ENCODE measurements around the gene CACNG8. TPM values are rescaled to one million over a fixed set of nuclear protein-coding genes. Genes with fewer than 3 reads are reported as not detected.

The CACNG8 gene
- polyA plus RNA-seq, 1 donor (not counting 4 experiments of a cell fraction or from before 2014, with no cell fraction given): not detected

- Histone ChIP-seq H3K9ac (ENCODE audit: control insufficient read depth, extremely low read depth, insufficient read depth, low read length) (no peak overlapping the region), H3K9me3 (ENCODE audit: control insufficient read depth, low read depth, low read length) (peaks cover 3% of the 10 kb centered on the region), H3K4me3 (ENCODE audit: control insufficient read depth in 2 of 3, extremely low read depth in 1 of 3, insufficient read depth in 2 of 3, low read depth in 1 of 3, low read length in 3 of 3) (no peak overlapping the region), H3K36me3 (ENCODE audit: control insufficient read depth in 2 of 2, extremely low read depth in 1 of 2, insufficient read depth in 2 of 2, low read length in 2 of 2) (no peaks in the 10 kb centered on the region), H3K4me2 (ENCODE audit: control insufficient read depth, extremely low read depth, insufficient read depth, low read depth, low read length) (no peak overlapping the region), H3K27ac (ENCODE audit: control insufficient read depth, insufficient read depth, low read length) (no peak overlapping the region), H3K79me2 (ENCODE audit: control insufficient read depth, insufficient read depth, low read length) (no peaks in the 10 kb centered on the region), H4K20me1 (ENCODE audit: control insufficient read depth, extremely low read depth, insufficient read depth, low read length) (no peaks in the 10 kb centered on the region), H3K27me3 (ENCODE audit: control insufficient read depth, extremely low read depth, insufficient read depth, low read length) (peaks cover 39% of the 10 kb centered on the region), H3K9me1 (ENCODE audit: control insufficient read depth, extremely low read depth, insufficient read depth, low read length) (no peaks in the 10 kb centered on the region), H2AFZ (ENCODE audit: control insufficient read depth, low read length) (no peak overlapping the region), H3K4me1 (ENCODE audit: control insufficient read depth, extremely low read depth, insufficient read depth, low read length) (no peaks in the 10 kb centered on the region)
- dilution Hi-C loops (cut with MboI; ENCODE audit: extremely low pct_ligation_motif_present, low sequenced_read_pairs): no loop called here
- TF ChIP-seq EZH2 (IDR thresholded peaks at IDR 0.05; ENCODE audit: low read length): no peak
- TF ChIP-seq, protein P1, sequence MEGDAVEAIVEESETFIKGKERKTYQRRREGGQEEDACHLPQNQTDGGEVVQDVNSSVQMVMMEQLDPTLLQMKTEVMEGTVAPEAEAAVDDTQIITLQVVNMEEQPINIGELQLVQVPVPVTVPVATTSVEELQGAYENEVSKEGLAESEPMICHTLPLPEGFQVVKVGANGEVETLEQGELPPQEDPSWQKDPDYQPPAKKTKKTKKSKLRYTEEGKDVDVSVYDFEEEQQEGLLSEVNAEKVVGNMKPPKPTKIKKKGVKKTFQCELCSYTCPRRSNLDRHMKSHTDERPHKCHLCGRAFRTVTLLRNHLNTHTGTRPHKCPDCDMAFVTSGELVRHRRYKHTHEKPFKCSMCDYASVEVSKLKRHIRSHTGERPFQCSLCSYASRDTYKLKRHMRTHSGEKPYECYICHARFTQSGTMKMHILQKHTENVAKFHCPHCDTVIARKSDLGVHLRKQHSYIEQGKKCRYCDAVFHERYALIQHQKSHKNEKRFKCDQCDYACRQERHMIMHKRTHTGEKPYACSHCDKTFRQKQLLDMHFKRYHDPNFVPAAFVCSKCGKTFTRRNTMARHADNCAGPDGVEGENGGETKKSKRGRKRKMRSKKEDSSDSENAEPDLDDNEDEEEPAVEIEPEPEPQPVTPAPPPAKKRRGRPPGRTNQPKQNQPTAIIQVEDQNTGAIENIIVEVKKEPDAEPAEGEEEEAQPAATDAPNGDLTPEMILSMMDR (optimal IDR thresholded peaks at IDR 0.05 in 1 of 3, IDR thresholded peaks at IDR 0.05 in 1 of 3, conservative IDR thresholded peaks at IDR 0.05 in 1 of 3; ENCODE audit: extremely low read depth in 1 of 3, insufficient read depth in 2 of 3, low read length in 3 of 3): no peak
- FAIRE-seq: peak; percentile 48
- no peak for DNase-seq (ENCODE audit: low read depth, low spot score)
Observed at GRCh38 chr19:53977429-53977990, 14.8 kb downstream of the CACNG8 start.

DNA sequence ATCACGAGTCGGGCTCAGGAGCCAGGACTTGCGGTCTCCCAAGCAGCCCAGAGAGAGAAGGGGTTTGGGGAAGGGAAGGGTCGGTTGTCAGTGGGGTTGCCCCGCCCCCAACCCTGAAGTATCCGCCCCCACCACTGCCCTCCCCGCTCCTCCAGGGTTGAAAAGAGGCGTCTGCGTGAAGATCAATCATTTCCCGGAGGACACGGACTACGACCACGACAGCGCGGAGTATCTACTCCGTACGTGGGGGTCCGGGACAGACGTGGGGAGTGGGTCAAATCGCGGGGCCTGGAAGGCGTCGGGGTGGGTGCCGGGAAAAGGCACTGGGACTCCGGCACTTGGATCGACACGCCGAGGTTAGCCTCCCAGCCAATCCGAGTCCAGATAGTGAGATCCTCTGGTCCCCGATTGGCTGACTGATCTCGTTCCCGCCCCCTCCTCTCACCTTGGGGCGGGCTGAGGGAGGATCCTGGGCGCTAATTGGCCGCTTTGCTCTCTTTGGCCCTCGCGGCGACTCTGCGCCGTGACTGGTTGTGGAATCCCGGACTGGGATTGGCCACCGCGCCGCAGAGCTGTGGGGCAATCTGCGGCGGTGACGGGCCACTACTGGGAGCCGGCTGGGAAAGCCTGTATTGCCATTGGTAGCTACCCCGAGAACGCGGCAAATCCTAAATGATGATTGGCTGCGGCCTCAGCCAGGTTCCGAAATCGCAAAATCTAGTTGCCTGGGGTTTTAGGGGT lies 15.4 kb downstream of the CACNG8 start:
- no peak overlapping the region for H3K27ac ChIP-seq (ENCODE audit: control insufficient read depth, insufficient read depth, low read length)
- TF ChIP-seq, protein P1 (optimal IDR thresholded peaks at IDR 0.05 in 1 of 3, IDR thresholded peaks at IDR 0.05 in 1 of 3, conservative IDR thresholded peaks at IDR 0.05 in 1 of 3; ENCODE audit: extremely low read depth in 1 of 3, insufficient read depth in 2 of 3, low read length in 3 of 3): no peak
- peak; percentile 66 for TF ChIP-seq EZH2 (IDR thresholded peaks at IDR 0.05; ENCODE audit: low read length)
- H3K79me2 ChIP-seq (ENCODE audit: control insufficient read depth, insufficient read depth, low read length): no peaks in the 10 kb centered on the region
- H3K9me3 ChIP-seq (ENCODE audit: control insufficient read depth, low read depth, low read length): peaks cover 3% of the 10 kb centered on the region
- H3K27me3 ChIP-seq (ENCODE audit: control insufficient read depth, extremely low read depth, insufficient read depth, low read length): peaks cover 39% of the 10 kb centered on the region
- H3K4me1 ChIP-seq (ENCODE audit: control insufficient read depth, extremely low read depth, insufficient read depth, low read length): no peaks in the 10 kb centered on the region
- no peaks in the 10 kb centered on the region for H3K9me1 ChIP-seq (ENCODE audit: control insufficient read depth, extremely low read depth, insufficient read depth, low read length)
- no peaks in the 10 kb centered on the region for H3K36me3 ChIP-seq (ENCODE audit: control insufficient read depth in 2 of 2, extremely low read depth in 1 of 2, insufficient read depth in 2 of 2, low read length in 2 of 2)
- no peak overlapping the region for H3K4me3 ChIP-seq (ENCODE audit: control insufficient read depth in 2 of 3, extremely low read depth in 1 of 3, insufficient read depth in 2 of 3, low read depth in 1 of 3, low read length in 3 of 3)
- H4K20me1 ChIP-seq (ENCODE audit: control insufficient read depth, extremely low read depth, insufficient read depth, low read length): no peaks in the 10 kb centered on the region
- H3K4me2 ChIP-seq (ENCODE audit: control insufficient read depth, extremely low read depth, insufficient read depth, low read depth, low read length): no peak overlapping the region
- H3K9ac ChIP-seq (ENCODE audit: control insufficient read depth, extremely low read depth, insufficient read depth, low read length): no peak overlapping the region
- H2AFZ ChIP-seq (ENCODE audit: control insufficient read depth, low read length): no peak overlapping the region
- FAIRE-seq (no peak), DNase-seq (ENCODE audit: low read depth, low spot score) (no peak)
- dilution Hi-C loops (cut with MboI; ENCODE audit: extremely low pct_ligation_motif_present, low sequenced_read_pairs): no loop called here
